ENCODE measurements around the gene HYOU1.
"Not testable (repeated sequence)": the region's sequence is repeated elsewhere in the genome, so short reads cannot be mapped to it uniquely, and the experiment has no call there.

HYOU1 gene

DNA sequence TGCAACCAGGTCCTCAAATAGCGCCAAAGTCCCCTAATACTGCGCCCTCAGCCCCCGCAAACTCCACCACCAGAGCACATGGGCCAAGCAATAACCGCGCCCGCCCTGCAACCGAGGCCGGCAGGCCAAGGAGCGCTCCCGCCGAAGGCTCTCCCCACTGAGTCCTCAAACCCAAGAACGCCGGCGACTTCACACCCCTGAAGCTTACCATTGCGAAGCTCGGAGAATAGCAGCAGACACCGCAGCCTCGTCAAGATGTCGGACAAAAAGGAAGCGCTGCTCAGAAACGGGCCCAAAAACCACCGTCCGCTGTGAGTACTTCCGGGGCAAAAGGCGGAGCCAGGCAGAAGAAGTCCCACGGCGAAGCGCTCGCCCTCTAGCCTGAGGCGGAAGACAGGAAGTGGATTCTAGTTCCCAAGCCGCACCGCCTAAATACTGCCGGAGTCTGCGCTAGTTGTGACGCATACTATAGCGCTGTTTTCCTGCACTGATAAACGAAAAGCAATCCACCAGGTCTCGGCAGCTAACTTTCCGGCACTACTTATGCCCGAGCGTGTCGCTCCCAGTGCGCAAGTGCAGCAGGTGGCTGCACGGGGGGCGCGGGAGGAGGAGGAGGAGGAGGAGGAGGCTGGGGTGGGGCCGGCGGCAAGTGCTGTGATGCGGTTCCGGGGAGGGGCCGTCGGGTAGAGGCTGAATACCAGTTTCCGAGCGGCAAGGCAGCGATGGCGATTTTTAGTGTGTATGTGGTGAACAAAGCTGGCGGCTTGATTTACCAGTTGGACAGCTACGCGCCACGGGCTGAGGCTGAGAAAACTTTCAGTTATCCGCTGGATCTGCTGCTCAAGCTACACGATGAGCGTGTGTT is 38.7 kb downstream of the HYOU1 start, which contains the start of the genes RPS25 and TRAPPC4:
RPS25 (minus strand) TSS at position 270 of the 865 bp plus-strand sequence; CDS start at position 211, 59 bp downstream.
TRAPPC4 (plus strand) TSS at position 693 of the 865 bp plus-strand sequence; CDS start at position 723, 30 bp downstream.
- peak; percentile 95 for DNase-seq

DNA sequence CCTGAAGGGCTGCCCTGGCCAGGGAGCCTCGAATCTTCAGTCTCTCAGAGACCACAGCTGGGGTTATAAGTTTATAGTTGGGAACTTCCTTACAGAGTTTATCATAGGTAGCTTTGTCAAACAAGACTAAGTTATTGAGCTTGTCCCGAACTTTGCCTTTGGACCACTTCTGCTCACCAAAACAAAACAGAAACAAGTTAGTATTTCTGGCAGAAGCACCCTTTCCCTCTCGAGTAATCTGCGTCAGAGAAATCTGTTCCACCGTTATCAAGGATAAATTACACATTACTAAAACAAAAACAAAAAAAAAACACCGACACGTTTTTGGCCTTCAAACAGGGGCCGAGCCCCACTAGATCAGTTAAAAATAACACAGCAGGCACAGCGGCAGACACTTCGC is 39.6 kb downstream of the HYOU1 start:
- DNase-seq, result not testable (repeated sequence)

DNA sequence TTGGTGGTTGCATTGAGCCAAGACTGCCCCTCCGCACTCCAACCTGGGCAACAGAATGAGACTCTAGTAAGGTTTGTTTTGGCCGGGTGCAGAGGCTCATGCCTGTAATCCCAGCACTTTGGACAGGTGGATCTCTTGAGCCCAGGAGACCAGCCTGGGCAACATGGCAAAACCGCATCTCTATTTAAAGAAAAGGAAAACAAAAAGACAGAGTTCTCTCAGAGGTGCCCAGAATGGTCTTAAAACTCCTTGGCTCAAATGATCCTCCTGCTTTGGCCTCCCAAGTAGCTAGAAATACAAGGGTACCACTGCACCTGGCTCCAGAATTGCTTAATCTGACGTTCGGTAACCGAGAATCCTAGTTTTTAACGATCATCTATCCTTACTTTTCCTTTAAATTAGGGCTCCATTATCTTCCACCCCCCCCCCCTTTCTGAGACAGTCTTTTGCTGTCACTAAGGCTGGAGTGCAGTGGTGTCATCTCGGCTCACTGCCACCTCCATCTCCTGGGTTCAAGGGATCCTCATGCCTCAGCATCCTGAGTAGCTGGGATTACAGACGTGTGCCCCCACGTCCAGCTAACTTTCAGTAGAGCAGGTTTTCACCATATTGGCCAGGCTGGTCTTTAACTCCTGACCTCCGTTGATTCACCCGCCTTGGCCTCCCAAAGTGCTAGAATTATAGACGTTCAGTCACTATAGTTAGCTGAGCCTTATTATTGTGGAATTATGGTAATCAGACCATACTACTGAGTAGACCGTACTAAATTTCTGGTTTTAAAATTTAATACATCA is 40.6 kb downstream of the HYOU1 start:
- DNase-seq, result no peak

DNA sequence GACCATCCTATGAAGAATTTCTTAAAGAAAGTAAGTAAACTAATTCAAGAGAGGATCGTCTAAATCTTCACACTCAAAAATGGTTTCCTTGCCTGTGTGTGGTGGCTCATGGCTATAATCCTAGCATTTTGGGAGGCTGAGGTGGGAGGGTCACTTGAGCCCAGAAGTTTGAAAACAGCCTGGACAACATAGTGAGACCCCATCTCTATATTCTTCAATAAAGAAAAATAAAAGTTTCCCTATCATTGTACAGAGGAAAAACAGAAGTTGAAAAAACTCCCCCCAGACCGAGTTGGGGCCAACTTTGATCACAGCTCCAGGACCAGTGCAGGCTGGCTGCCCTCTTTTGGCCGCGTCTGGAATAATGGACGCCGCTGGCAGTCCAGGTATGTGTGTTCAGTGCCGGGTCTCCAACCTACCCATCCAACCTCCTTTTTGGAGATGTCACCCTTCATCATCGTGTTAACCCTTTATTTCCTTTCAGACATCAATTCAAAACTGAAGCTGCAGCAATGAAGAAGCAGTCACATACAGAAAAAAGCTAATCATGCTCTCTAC is 41.9 kb downstream of the HYOU1 start:
- no peak for DNase-seq

DNA sequence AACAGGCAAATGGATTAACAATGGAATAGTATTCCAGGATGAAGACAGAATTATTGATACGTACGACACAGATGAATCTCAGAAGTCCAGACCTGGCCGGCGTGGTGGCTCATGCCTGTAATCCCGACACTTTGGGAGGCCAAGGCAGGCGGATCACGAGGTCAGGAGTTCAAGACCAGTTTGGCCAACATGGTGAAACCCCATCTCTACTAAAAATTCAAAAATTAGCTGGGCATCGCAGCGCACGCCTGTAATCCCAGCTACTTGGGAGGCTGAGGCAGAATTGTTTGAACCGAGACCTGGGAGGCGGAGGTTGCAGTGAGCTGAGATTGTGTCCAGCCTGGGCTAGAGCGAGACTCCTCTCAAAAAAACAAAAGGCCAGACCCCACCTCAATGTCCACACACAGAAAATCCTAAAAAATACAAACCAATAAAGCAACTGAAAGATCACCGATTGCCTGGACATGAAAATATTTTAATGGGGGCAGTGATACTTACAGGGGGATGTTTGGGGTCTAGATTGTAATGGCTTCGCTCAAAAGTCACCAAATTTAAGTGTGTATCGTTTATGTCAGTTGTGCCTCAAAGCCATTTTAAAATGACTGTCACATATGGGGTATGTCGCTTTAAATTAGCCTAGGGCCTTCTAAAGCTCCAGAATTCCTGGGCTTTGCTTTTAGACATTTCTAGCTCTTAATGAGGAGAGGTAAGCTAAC is 42.6 kb downstream of the HYOU1 start:
- DNase-seq, result no peak

DNA sequence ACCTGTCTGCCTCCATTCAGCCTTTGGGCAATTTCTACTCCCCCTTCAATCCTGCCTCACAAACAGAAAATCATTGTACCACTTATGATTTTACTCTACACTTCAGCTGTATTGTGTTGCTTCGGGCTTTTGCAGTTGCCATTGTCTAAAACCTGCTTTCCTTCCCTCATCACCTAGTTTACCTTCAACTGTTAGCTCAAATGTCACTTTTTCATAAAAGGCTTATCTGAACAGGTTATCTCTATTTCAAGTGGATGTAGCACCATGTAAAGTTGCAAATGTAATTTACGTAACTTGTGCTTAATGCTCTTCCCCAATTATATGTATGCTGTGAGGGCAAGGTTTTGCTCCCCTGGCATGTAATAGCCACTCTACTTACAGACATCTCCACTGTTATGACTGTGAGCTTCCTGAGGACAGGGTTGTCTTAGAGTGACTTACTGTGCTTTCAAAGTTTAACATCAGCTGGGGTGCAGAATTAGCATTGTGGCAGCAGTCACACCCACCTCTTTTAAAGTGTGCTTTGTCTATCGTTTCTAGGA is 44.3 kb downstream of the HYOU1 start:
- no peak for DNase-seq

DNA sequence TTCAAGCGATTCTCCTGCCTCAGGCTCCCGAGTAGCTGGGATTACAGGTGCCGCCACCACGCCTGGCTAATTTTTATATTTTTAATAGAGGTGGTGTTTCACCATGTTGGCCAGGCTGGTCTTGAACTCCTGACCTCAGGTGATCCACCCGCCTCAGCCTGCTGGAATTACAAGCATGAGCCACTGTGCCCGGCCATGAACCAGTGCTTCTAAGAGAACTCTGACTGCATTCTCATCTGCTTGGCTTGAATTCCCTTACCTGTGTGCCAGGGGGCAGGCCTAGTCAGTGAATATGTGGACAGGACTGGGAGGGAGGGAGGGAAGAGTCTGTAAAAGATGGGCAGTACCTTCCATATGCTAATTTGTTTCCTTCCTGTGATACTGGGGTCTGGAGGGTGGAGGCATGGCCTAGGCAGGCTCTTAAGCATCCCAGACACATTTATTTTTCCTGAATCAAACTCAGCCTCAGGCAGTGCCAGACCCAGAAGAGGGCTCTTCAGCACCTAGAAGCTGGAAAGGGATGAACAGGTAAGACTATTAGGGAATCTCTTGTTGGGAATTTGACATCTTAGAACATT is 45.4 kb downstream of the HYOU1 start:
- DNase-seq, result no peak

DNA sequence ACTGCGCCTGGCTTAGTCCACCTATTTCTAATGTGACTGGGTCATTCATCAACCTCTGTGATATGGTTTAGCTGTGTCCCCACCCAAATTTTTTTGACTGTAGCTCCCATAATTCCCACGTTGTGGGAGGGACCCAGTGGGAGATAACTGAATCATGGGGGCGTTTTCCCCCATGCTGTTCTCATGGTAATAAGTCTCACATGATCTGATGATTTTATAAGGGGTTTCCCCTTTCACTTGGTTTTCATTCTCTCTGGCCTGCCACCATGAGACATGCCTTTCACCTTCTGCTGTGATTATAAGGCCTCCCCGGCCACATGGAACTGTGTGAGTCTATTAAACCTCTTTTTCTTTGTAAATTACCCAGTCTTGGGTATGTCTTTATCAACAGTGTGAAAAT is 50.3 kb downstream of the HYOU1 start:
- no peak for DNase-seq

DNA sequence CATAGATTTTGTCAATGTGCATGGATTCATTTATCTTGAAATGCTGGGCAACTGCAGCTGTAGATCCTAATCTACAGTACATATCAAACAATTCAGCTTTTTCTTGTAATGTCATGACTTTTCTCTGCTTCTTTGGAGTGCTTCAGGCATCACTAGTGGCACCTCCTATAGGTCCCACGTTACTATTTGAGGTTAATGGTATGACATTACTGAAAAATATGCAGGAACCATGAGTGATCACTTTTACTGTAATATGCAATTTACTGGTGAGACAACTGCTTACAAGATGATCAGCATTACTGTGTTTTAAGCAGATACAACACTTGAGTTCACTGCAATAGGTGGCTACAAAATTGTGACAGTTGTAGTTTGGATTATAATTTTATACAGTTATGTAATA is 56.1 kb downstream of the HYOU1 start:
- DNase-seq, result no peak

DNA sequence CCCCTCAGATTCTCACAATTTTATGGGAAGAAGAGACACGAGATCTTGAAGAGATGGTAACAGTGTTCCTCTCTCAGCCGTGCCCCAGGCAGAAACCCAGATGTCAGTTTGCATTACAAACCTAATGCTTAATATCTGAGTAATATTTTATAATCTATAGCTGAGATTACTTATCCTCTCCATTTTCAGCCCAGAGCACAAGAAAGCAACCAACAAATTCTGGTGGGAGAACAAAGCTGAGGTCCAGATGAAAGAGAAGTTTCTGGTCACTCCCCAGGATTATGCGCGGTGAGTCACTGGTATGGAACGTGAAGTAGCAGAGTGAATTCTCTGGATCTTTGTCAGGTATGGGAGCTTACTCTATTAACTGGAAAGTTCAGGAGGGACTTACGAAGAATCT is 58.2 kb downstream of the HYOU1 start:
- DNase-seq, result no peak

DNA sequence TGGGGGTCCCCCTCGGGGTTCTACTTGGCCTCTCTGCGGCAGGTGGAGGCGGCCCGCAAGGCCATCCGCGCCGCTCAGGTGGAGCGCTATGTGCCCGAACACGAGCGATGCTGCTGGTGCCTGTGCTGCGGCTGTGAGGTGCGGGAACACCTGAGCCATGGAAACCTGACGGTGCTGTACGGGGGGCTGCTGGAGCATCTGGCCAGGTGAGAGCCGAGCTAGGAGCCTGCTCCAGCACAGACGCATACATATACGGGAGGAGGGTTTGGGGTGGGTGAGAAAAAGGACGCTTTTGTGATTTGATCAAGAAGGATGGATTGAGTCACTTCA is 58.7 kb downstream of the HYOU1 start:
- no peak for DNase-seq

DNA sequence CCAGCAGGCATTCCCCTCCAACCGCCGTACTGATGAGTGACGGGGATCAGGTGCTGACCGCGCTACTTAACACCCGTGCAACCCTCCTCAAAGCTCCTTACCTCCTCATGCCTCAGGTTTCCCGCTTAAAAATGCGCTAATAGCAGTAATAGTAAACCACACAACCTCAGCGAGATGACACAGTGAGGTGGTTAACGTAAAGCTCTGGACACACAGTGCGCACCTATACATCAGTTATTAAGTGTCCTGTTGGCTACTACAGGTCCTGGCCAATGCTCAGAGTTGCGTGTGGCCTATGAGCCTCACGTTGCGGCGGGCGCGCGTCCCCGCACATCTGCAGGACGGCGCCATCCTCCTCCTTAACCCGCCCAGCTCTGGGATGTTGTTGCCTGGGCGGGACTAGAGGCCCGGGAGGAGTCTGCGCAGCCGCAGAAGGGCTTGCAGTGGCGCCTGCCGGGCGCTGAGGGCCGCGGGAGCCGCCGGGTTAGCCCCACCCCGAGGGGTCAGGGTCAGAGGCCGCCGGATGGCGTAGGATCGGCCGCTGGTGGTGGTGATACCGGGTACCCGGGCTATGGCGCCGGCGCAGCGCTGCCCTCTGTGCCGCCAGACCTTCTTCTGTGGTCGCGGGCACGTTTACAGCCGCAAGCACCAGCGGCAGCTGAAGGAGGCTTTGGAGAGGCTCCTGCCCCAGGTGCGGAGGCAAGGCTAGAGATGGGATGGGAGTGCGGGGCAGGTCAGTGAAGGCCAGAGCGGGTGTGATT is 59.2 kb downstream of the HYOU1 start, which contains the start of gene CENATAC:
CENATAC (plus strand) TSS at position 512 of the 761 bp plus-strand sequence; CDS start at position 572, 60 bp downstream.
- peak; percentile 98 for DNase-seq

DNA sequence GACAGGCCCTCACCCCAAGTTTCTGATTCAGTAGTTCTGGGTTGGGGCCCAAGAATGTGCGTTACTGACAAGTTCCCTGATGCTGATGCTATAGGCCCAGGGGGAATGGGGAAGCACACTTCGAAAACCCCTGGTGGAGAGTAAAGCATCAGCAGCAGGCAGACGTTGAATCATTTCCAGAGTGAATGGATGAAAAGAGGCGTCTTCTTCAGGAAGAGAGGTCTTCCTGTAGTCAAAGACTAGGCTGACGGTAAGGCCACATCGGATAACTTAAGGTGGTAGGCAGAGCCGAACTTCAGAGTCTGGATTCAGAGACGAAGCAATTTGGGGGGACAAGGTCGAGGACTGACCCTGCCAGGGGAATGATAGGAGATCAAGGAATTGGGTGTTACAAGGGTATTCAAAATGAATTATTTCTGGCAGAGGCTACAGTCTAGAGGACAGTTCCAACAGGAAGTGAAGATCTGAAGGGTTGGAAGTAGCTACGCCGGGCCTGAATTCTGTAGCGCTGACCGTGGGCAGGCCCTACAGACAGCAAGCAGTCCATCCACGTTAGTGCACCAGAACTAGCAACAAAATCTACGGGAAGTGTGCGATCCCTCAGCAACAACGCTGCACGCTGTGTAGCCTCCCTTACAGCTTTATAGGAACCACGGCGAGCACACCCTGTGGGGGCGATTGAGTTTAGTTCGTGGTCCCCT is 59.9 kb downstream of the HYOU1 start:
- DNase-seq, result peak; percentile 68

Measured in activated CD8-positive, alpha-beta memory T cell treated with anti-CD3 and anti-CD28 coated beads for 24 hours (primary cell).